OCI-LY7 (cell line): ENCODE data around the gene ELOVL4. TPM values are rescaled to one million over a fixed set of nuclear protein-coding genes. Genes with fewer than 3 reads are reported as not detected.

Experiments
- BruUV-seq: library from RNA; stranded (reverse); fragments of 400-500 nt; replicated peaks from 2 replicates; lab custom pipeline; 2021; lab: Mats Ljungman, UMichigan
- CTCF ChIA-PET: fragments of 300-600 bp; sonication (Branson Sonifier 250); formaldehyde crosslinking; loops from one replicate; lab custom pipeline; 2022; ENCODE audit warnings: antibody characterized with exemption; ENCODE audit not compliant: unreplicated experiment; lab: Charles Lee
- POLR2A ChIA-PET: fragments of 300-600 bp; sonication (Branson Sonifier 250); formaldehyde crosslinking; loops from one replicate; lab custom pipeline; 2022; ENCODE audit warnings: antibody characterized with exemption; lab: Charles Lee
- DNase-seq: peaks from one replicate; pipeline ENCODE4 v3.0.0-alpha.2; 2015; ENCODE audit warnings: low spot score
- H2AFZ ChIP-seq: fragments of 200-600 bp; sonication (generic), shearing (Covaris generic); 2 replicates; pipeline ENCODE4 v1.6.1; 2014; ENCODE audit warnings: mild to moderate bottlenecking, antibody characterized with exemption, low read length, moderate library complexity
- H3K27ac ChIP-seq: fragments of 200-600 bp; sonication (generic); 2 replicates; pipeline ENCODE4 v1.5.1; 2014; ENCODE audit warnings: mixed run types, low read depth, mild to moderate bottlenecking, moderate library complexity, low read length, inconsistent platforms; ENCODE audit not compliant: poor library complexity, severe bottlenecking
- H3K36me3 ChIP-seq: fragments of 200-600 bp; sonication (generic); 2 replicates; pipeline ENCODE4 v1.6.1; 2014; ENCODE audit warnings: mild to moderate bottlenecking, antibody characterized with exemption, low read length, moderate library complexity, mixed read lengths; ENCODE audit not compliant: insufficient read depth
- H3K4me1 ChIP-seq: fragments of 200-600 bp; sonication (generic); 2 replicates; pipeline ENCODE4 v1.5.1; 2014; ENCODE audit warnings: mild to moderate bottlenecking, low read length; ENCODE audit not compliant: insufficient read depth, poor library complexity, severe bottlenecking
- H3K4me2 ChIP-seq: fragments of 200-600 bp; sonication (generic); 2 replicates; pipeline ENCODE4 v1.6.1; 2014; ENCODE audit warnings: mild to moderate bottlenecking, low read length
- H3K4me3 ChIP-seq: fragments of 200-600 bp; sonication (generic); 2 replicates; pipeline ENCODE4 v1.5.1; 2014; ENCODE audit warnings: mild to moderate bottlenecking, low read depth, low read length; ENCODE audit not compliant: poor library complexity, severe bottlenecking
- H3K79me2 ChIP-seq: fragments of 200-600 bp; sonication (generic); 2 replicates; pipeline ENCODE4 v1.6.1; 2016; ENCODE audit warnings: low read depth, mild to moderate bottlenecking, low read length, moderate library complexity, mixed read lengths; ENCODE audit not compliant: insufficient read depth
- H3K9me2 ChIP-seq: fragments of 200-600 bp; sonication (generic); 2 replicates; pipeline ENCODE4 v1.6.1; 2016; ENCODE audit warnings: mild to moderate bottlenecking, low read length, mixed read lengths; ENCODE audit not compliant: insufficient read depth
- H3K9me3 ChIP-seq: fragments of 200-600 bp; sonication (generic); 2 replicates; pipeline ENCODE4 v1.6.1; 2014; ENCODE audit warnings: mild to moderate bottlenecking, mixed run types, low read length, mixed read lengths
- H4K20me1 ChIP-seq: fragments of 200-600 bp; sonication (generic); 2 replicates; pipeline ENCODE4 v1.6.1; 2014; ENCODE audit warnings: mild to moderate bottlenecking, antibody characterized with exemption, low read length, moderate library complexity, mixed read lengths; ENCODE audit not compliant: insufficient read depth
- EZH2phosphoT487 ChIP-seq: fragments of 200-600 bp; sonication (generic); IDR thresholded peaks from 2 replicates; pipeline ENCODE4 v1.6.1; 2018; ENCODE audit warnings: low read depth, borderline replicate concordance, mild to moderate bottlenecking, mixed run types, antibody characterized with exemption, low read length, moderate library complexity, mixed read lengths
- intact Hi-C: fragments of 100-400 bp; cut with micrococcal nuclease; formaldehyde crosslinking; loops from one replicate; pipeline ENCODE4 v1.10.0; 2022; ENCODE audit not compliant: unreplicated experiment
- total RNA-seq, 2 experiments: library from RNA; depleted of rRNA in 1 of 2; stranded (reverse); fragments of >200 nt in 1 of 2; shearing (Covaris generic) in 1 of 2; gene quantifications; 2 replicates each; pipeline ENCODE4 v1.2.3, GENCODE V29; 2014 to 2022
- TF ChIP-seq, protein P1 (sequence below): fragments of 200-600 bp; sonication (generic); conservative IDR thresholded peaks from 2 replicates; pipeline ENCODE4 v1.5.1; 2014; ENCODE audit warnings: mild to moderate bottlenecking, antibody characterized with exemption, low read length, moderate library complexity, mixed read lengths

The ELOVL4 gene
- total RNA-seq, 2 experiments from 2014 or later, result not detected

DNA sequence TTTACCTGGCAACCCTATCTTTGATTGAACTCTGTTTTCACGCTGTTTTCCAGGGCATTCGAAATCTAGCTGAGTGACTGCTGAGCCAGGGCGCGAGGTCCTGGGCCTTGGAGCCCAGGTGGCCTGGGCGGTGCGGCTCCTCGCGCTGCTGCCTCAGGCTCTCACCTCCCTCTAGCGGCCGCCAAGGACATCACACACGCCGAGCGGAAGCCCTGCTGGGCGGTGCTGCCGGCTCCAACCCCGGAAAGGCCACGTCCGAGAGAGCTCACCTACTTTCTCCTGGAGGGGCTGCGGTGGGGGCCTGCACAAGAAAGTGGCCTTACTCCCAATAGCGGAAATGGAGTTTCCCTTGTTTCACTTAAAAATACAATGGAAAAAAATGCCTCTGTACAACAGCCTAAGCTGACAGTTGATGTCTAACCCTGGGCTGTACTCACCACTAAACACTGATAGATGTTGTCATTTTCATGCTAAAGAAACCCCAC lies 77.7 kb downstream of the ELOVL4 start:
- Histone ChIP-seq H3K79me2 (no peaks in the 10 kb centered on the region), H3K4me1 (no peaks in the 10 kb centered on the region), H3K4me3 (no peak overlapping the region), H3K9me2 (no peaks in the 10 kb centered on the region), H3K9me3 (no peaks in the 10 kb centered on the region), H3K27ac (no peak overlapping the region), H4K20me1 (no peaks in the 10 kb centered on the region), H2AFZ (peak overlapping the region; percentile 95), H3K36me3 (no peaks in the 10 kb centered on the region), H3K4me2 (peak overlapping the region; percentile 47)
- POLR2A ChIA-PET, result no interaction called here
- DNase-seq, result peak; percentile 87
- no TSS peak for BruUV-seq
- CTCF ChIA-PET, result no interaction called here
- intact Hi-C loops, result loop anchor here (2.0 kb wide), 1 partner anchor 91 kb away; no protein-coding TSS in a partner anchor
- no peak for TF ChIP-seq EZH2phosphoT487
- TF ChIP-seq, protein P1, sequence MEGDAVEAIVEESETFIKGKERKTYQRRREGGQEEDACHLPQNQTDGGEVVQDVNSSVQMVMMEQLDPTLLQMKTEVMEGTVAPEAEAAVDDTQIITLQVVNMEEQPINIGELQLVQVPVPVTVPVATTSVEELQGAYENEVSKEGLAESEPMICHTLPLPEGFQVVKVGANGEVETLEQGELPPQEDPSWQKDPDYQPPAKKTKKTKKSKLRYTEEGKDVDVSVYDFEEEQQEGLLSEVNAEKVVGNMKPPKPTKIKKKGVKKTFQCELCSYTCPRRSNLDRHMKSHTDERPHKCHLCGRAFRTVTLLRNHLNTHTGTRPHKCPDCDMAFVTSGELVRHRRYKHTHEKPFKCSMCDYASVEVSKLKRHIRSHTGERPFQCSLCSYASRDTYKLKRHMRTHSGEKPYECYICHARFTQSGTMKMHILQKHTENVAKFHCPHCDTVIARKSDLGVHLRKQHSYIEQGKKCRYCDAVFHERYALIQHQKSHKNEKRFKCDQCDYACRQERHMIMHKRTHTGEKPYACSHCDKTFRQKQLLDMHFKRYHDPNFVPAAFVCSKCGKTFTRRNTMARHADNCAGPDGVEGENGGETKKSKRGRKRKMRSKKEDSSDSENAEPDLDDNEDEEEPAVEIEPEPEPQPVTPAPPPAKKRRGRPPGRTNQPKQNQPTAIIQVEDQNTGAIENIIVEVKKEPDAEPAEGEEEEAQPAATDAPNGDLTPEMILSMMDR, result peak; percentile 85

DNA sequence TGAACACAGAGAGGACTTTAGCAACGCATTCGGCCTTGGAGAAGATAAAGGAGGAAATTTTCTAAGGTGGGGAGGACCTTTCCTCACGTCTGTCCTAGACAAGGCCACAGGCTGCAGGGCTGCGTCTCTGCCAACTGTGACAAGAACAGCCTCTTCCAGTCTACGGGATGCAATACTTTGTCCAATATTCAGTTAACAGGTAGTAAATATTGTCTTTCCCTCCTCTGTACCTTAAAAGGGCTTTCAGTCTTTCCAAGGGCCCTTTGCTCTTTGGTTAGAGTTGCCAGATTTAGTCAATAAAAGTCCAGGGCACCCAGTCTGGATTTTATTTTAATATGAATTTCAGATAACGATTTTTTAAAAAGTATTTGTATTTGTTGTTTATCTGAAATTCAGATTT lies 78.2 kb downstream of the ELOVL4 start:
- no peaks in the 10 kb centered on the region for H3K4me1 ChIP-seq
- H3K4me3 ChIP-seq, result no peak overlapping the region
- no peak for DNase-seq
- CTCF ChIA-PET, result no interaction called here
- TF ChIP-seq, protein P1, result no peak
- no peak for TF ChIP-seq EZH2phosphoT487
- BruUV-seq, result no TSS peak
- no peaks in the 10 kb centered on the region for H3K36me3 ChIP-seq
- no peak overlapping the region for H3K27ac ChIP-seq
- no peak overlapping the region for H3K4me2 ChIP-seq
- no peaks in the 10 kb centered on the region for H4K20me1 ChIP-seq
- peak overlapping the region; percentile 95 for H2AFZ ChIP-seq
- no peaks in the 10 kb centered on the region for H3K9me2 ChIP-seq
- intact Hi-C loops, result loop anchor here (2.0 kb wide), 1 partner anchor 90 kb away; no protein-coding TSS in a partner anchor
- no peaks in the 10 kb centered on the region for H3K79me2 ChIP-seq
- POLR2A ChIA-PET, result no interaction called here
- H3K9me3 ChIP-seq, result no peaks in the 10 kb centered on the region

DNA sequence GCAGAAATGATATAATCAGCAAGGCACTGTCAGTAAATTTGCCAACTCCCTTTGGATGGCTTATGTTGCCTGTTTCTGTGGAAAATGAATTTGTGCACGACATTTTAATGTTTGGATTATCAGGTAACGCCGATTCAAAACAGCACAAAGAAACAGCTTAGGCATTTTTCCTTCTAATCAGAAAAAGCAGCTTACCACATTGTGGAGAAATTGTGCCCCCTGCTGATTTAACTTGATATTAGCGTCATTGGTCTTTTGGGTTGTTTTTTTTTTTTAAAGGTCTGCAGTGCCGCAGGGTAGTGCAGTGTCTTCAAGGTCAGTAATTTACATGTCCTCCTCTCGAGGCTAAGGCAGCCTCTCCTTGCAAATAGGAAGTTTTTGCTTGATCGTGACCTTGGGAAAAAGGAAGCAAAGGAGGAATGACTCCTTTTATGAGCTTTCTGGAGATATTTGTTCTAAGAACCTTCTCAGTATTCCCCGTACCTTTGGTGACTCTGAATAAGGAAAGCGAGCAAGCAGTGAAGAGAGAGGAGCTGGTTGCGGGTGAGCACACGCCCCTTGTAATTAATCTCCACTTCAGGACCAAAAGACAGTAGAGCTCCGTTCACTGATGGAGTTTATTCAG lies 79.1 kb downstream of the ELOVL4 start:
- no peak for TF ChIP-seq EZH2phosphoT487
- TF ChIP-seq, protein P1, result peak; percentile 85
- no peaks in the 10 kb centered on the region for H4K20me1 ChIP-seq
- no peak overlapping the region for H3K4me3 ChIP-seq
- peak overlapping the region; percentile 59; the same call in 1 of the 2 replicates for H2AFZ ChIP-seq
- H3K9me3 ChIP-seq, result no peaks in the 10 kb centered on the region
- H3K36me3 ChIP-seq, result no peaks in the 10 kb centered on the region
- peak; percentile 72 for DNase-seq
- H3K4me2 ChIP-seq, result no peak overlapping the region
- no peaks in the 10 kb centered on the region for H3K79me2 ChIP-seq
- H3K27ac ChIP-seq, result no peak overlapping the region
- ChIA-PET CTCF (interaction anchor here (0.6 kb wide), 1 partner anchor 12 kb away, joined by 3 read pairs; no protein-coding TSS in a partner anchor), POLR2A (interaction anchor here (0.7 kb wide), 1 partner anchor 322 kb away, joined by 3 read pairs; no protein-coding TSS in a partner anchor)
- BruUV-seq, result no TSS peak
- H3K4me1 ChIP-seq, result no peaks in the 10 kb centered on the region
- no peaks in the 10 kb centered on the region for H3K9me2 ChIP-seq
- intact Hi-C loops, result loop anchor here (2.0 kb wide), 1 partner anchor 89 kb away; no protein-coding TSS in a partner anchor
